Fibroblast of peridontal ligament (primary cell): ENCODE results near the gene GAK.

Experiments
- DNase-seq: peaks from one replicate; pipeline ENCODE4 v3.0.0-alpha.2; 2010; ENCODE audit errors: extremely low read depth

Gene GAK

GRCh38 chr4:964346-965025, 32.4 kb upstream of the GAK start:
- no peak for DNase-seq

GRCh38 chr4:963276-964225, 31.4 kb upstream of the GAK start:
- no peak for DNase-seq

GRCh38 chr4:962231-963208, 30.4 kb upstream of the GAK start:
- DNase-seq: no peak

GRCh38 chr4:961351-962230, 29.5 kb upstream of the GAK start:
- DNase-seq: no peak

GRCh38 chr4:960636-961350, 28.7 kb upstream of the GAK start:
- no peak for DNase-seq

- no peak for DNase-seq
Measured at GRCh38 chr4:960140-960635, 28.1 kb upstream of the GAK start.

- DNase-seq: no peak
Measured at GRCh38 chr4:959338-960139, 27.4 kb upstream of the GAK start.

- no peak for DNase-seq
Measured at GRCh38 chr4:958696-959337, 26.7 kb upstream of the GAK start.

- DNase-seq: no peak
Measured at GRCh38 chr4:958314-958665, 26.2 kb upstream of the GAK start.

- no peak for DNase-seq
Measured at GRCh38 chr4:957581-958313, 25.6 kb upstream of the GAK start.

- no peak for DNase-seq
Measured at GRCh38 chr4:957231-957580, 25.1 kb upstream of the GAK start.

GRCh38 chr4:956531-957230, 24.6 kb upstream of the GAK start:
- no peak for DNase-seq

GRCh38 chr4:955931-956381, 23.8 kb upstream of the GAK start:
- no peak for DNase-seq

- no peak for DNase-seq
Measured at GRCh38 chr4:955161-955921, 23.2 kb upstream of the GAK start.

- DNase-seq: no peak
Measured at GRCh38 chr4:954211-955020, 22.3 kb upstream of the GAK start.

- no peak for DNase-seq
Measured at GRCh38 chr4:953574-953915, 21.4 kb upstream of the GAK start.
